Measurements from ENCODE around the gene ZSCAN5C. TPM values are rescaled to one million over a fixed set of nuclear protein-coding genes. Genes with fewer than 3 reads are reported as not detected.

Gene ZSCAN5C
- total and polyA plus RNA-seq, 2 donors (not counting 3 experiments of a cell fraction or from before 2014, with no cell fraction given) = not detected

DNA sequence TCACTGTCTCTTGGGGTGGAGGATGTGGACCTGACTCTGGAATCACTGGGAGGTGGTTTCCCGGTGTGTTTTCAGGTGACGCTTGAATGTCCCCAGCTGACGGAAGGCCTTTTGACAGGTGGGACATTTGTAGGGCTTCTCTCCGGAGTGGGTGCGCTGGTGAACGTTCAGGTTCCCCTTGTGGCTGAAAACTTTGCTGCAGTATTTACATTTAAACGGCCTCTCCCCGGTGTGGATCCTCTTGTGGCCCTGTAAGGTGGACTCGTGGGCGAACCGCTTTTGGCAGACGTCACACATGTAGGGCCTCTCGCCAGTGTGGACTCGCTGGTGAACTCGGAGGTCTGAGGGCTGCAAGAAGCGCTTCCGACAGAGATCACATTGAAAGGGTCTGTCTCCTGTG lies 12.3 kb upstream of the ZSCAN5C start:
- dilution Hi-C loops (cut with MboI; ENCODE audit: extremely low pct_ligation_motif_present, low sequenced_read_pairs) = no loop called here
- no peaks in the 10 kb centered on the region for H3K27me3 ChIP-seq (ENCODE audit: control insufficient read depth in 2 of 2, insufficient read depth in 2 of 2, low read length in 2 of 2)

GRCh38 chr19:56191115-56191514 lies 11.0 kb upstream of the ZSCAN5C start:
- no TSS peak for BruUV-seq (replicated peaks)
- no peaks in the 10 kb centered on the region for H3K9me1 ChIP-seq (replicated peaks; ENCODE audit: control insufficient read depth, extremely low read depth, insufficient read depth, low read length)
- ChIA-PET CTCF (no interaction called here), POLR2A (no interaction called here)
- no peaks in the 10 kb centered on the region for H3K27me3 ChIP-seq (ENCODE audit: control insufficient read depth in 2 of 2, insufficient read depth in 2 of 2, low read length in 2 of 2)
- H3K36me3 ChIP-seq (ENCODE audit: control insufficient read depth in 2 of 2, extremely low read depth in 1 of 2, insufficient read depth in 2 of 2, low read length in 2 of 2) = no peaks in the 10 kb centered on the region
- H2AFZ ChIP-seq (ENCODE audit: low read depth, low read length) = no peak overlapping the region
- H3K4me3 ChIP-seq (replicated peaks in 1 of 3; ENCODE audit: insufficient read depth in 1 of 3, low read depth in 1 of 3, low read length in 3 of 3) = no peak overlapping the region
- no peak overlapping the region for H3K4me2 ChIP-seq (ENCODE audit: insufficient read depth, low read length)
- no peaks in the 10 kb centered on the region for H3K4me1 ChIP-seq (ENCODE audit: control insufficient read depth, extremely low read depth, insufficient read depth, low read length)
- no peak overlapping the region for H3K9ac ChIP-seq (replicated peaks; ENCODE audit: extremely low read depth, insufficient read depth, low read length)
- dilution Hi-C loops (cut with MboI; ENCODE audit: extremely low pct_ligation_motif_present, low sequenced_read_pairs) = no loop called here
- no peaks in the 10 kb centered on the region for H3K79me2 ChIP-seq (ENCODE audit: control insufficient read depth, insufficient read depth, low read length)
- no peaks in the 10 kb centered on the region for H3K9me3 ChIP-seq (replicated peaks; ENCODE audit: control insufficient read depth, insufficient read depth, low read length)
- TF ChIP-seq MYC (IDR thresholded peaks at IDR 0.05; ENCODE audit: low read depth, low read length) (no peak), FOS (IDR thresholded peaks at IDR 0.05; ENCODE audit: borderline replicate concordance, insufficient read depth, low read length) (no peak), POLR2A (IDR thresholded peaks at IDR 0.05; ENCODE audit: low read depth, low read length) (no peak), POLR2AphosphoS5 (IDR thresholded peaks at IDR 0.05; ENCODE audit: insufficient read depth, low read depth, low read length) (no peak), GATA2 (IDR thresholded peaks at IDR 0.05; ENCODE audit: insufficient read depth, insufficient read length, low read depth, low read length) (no peak), EZH2 (IDR thresholded peaks at IDR 0.05; ENCODE audit: borderline replicate concordance, low read depth, low read length, severe bottlenecking) (no peak), JUN (IDR thresholded peaks at IDR 0.05; ENCODE audit: borderline replicate concordance, insufficient read depth, insufficient read length, low read depth) (no peak)
- TF ChIP-seq, protein P1, sequence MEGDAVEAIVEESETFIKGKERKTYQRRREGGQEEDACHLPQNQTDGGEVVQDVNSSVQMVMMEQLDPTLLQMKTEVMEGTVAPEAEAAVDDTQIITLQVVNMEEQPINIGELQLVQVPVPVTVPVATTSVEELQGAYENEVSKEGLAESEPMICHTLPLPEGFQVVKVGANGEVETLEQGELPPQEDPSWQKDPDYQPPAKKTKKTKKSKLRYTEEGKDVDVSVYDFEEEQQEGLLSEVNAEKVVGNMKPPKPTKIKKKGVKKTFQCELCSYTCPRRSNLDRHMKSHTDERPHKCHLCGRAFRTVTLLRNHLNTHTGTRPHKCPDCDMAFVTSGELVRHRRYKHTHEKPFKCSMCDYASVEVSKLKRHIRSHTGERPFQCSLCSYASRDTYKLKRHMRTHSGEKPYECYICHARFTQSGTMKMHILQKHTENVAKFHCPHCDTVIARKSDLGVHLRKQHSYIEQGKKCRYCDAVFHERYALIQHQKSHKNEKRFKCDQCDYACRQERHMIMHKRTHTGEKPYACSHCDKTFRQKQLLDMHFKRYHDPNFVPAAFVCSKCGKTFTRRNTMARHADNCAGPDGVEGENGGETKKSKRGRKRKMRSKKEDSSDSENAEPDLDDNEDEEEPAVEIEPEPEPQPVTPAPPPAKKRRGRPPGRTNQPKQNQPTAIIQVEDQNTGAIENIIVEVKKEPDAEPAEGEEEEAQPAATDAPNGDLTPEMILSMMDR (IDR thresholded peaks at IDR 0.05; ENCODE audit: extremely low read depth in 1 of 2, insufficient read depth in 1 of 2, low read depth in 1 of 2, low read length in 2 of 2) = no peak
- TF ChIP-seq, protein P2, sequence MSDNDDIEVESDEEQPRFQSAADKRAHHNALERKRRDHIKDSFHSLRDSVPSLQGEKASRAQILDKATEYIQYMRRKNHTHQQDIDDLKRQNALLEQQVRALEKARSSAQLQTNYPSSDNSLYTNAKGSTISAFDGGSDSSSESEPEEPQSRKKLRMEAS (IDR thresholded peaks at IDR 0.05; ENCODE audit: insufficient read depth, insufficient read length) = no peak
- DNase-seq (ENCODE audit: low read depth, low spot score) = no peak
- intact Hi-C loops (cut with micrococcal nuclease) = no loop called here
- H4K20me1 ChIP-seq (replicated peaks; ENCODE audit: control insufficient read depth, extremely low read depth, insufficient read depth, low read length) = no peaks in the 10 kb centered on the region
- no peak overlapping the region for H3K27ac ChIP-seq (ENCODE audit: insufficient read depth, low read depth, low read length)
- no peak for FAIRE-seq

More for the DNA sequence above, 12.3 kb upstream of the ZSCAN5C start:
- FAIRE-seq (no peak), DNase-seq (ENCODE audit: low read depth, low spot score) (no peak)
- Histone ChIP-seq H3K4me3 (replicated peaks in 1 of 3; ENCODE audit: insufficient read depth in 1 of 3, low read depth in 1 of 3, low read length in 3 of 3) (no peak overlapping the region), H2AFZ (ENCODE audit: low read depth, low read length) (no peak overlapping the region), H3K27ac (ENCODE audit: insufficient read depth, low read depth, low read length) (no peak overlapping the region), H3K9me1 (replicated peaks; ENCODE audit: control insufficient read depth, extremely low read depth, insufficient read depth, low read length) (no peaks in the 10 kb centered on the region), H3K79me2 (ENCODE audit: control insufficient read depth, insufficient read depth, low read length) (no peaks in the 10 kb centered on the region), H3K9ac (replicated peaks; ENCODE audit: extremely low read depth, insufficient read depth, low read length) (no peak overlapping the region), H3K9me3 (replicated peaks; ENCODE audit: control insufficient read depth, insufficient read depth, low read length) (no peaks in the 10 kb centered on the region), H3K36me3 (ENCODE audit: control insufficient read depth in 2 of 2, extremely low read depth in 1 of 2, insufficient read depth in 2 of 2, low read length in 2 of 2) (no peaks in the 10 kb centered on the region), H3K4me1 (ENCODE audit: control insufficient read depth, extremely low read depth, insufficient read depth, low read length) (no peaks in the 10 kb centered on the region), H4K20me1 (replicated peaks; ENCODE audit: control insufficient read depth, extremely low read depth, insufficient read depth, low read length) (no peaks in the 10 kb centered on the region), H3K4me2 (ENCODE audit: insufficient read depth, low read length) (no peak overlapping the region)
- BruUV-seq (replicated peaks) = no TSS peak
- intact Hi-C loops (cut with micrococcal nuclease) = no loop called here
- CTCF ChIA-PET = interaction anchor here (0.5 kb wide), 1 partner anchor 82 kb away, joined by 3 read pairs; no protein-coding TSS in a partner anchor
- POLR2A ChIA-PET = no interaction called here
- TF ChIP-seq, protein P2 (IDR thresholded peaks at IDR 0.05; ENCODE audit: insufficient read depth, insufficient read length) = no peak
- TF ChIP-seq, protein P1 (IDR thresholded peaks at IDR 0.05; ENCODE audit: extremely low read depth in 1 of 2, insufficient read depth in 1 of 2, low read depth in 1 of 2, low read length in 2 of 2) = no peak
- no peak for TF ChIP-seq EZH2 (IDR thresholded peaks at IDR 0.05; ENCODE audit: borderline replicate concordance, low read depth, low read length, severe bottlenecking)

Data from endothelial cell of umbilical vein (primary cell).